Muscle layer of colon (tissue), 2 donors: Measurements from ENCODE around the gene FMO5.

Experiments
- H3K27ac ChIP-seq: one replicate; pipeline ENCODE4 v1.7.0; 2013; ENCODE audit warnings: low read depth, mild to moderate bottlenecking, low read length, moderate library complexity
- H3K27me3 ChIP-seq, 2 donors: one replicate each; pipeline ENCODE4 v1.7.0; 2013; ENCODE audit warnings: low read length in 2 of 2, mild to moderate bottlenecking in 2 of 2; ENCODE audit not compliant: insufficient read depth in 2 of 2, control insufficient read depth in 1 of 2
- H3K36me3 ChIP-seq: one replicate; pipeline ENCODE4 v1.7.0; 2013; ENCODE audit warnings: mild to moderate bottlenecking, low read length; ENCODE audit not compliant: insufficient read depth
- H3K4me1 ChIP-seq: one replicate; pipeline ENCODE4 v1.7.0; 2013; ENCODE audit warnings: mild to moderate bottlenecking, low read length; ENCODE audit not compliant: insufficient read depth
- H3K4me3 ChIP-seq, 2 donors: one replicate each; pipeline ENCODE4 v1.7.0; 2013; ENCODE audit warnings: low read length in 2 of 2, low read depth in 1 of 2, mild to moderate bottlenecking in 1 of 2, moderate library complexity in 1 of 2
- H3K9ac ChIP-seq: one replicate; pipeline ENCODE4 v1.7.0; 2013; ENCODE audit warnings: low read length
- H3K9me3 ChIP-seq: one replicate; pipeline ENCODE4 v1.7.0; 2013; ENCODE audit warnings: mild to moderate bottlenecking, low read length
- donor health status: abdominal sarcoma.
- donor health status: Adenocarcinoma of cecum.

FMO5 gene

DNA sequence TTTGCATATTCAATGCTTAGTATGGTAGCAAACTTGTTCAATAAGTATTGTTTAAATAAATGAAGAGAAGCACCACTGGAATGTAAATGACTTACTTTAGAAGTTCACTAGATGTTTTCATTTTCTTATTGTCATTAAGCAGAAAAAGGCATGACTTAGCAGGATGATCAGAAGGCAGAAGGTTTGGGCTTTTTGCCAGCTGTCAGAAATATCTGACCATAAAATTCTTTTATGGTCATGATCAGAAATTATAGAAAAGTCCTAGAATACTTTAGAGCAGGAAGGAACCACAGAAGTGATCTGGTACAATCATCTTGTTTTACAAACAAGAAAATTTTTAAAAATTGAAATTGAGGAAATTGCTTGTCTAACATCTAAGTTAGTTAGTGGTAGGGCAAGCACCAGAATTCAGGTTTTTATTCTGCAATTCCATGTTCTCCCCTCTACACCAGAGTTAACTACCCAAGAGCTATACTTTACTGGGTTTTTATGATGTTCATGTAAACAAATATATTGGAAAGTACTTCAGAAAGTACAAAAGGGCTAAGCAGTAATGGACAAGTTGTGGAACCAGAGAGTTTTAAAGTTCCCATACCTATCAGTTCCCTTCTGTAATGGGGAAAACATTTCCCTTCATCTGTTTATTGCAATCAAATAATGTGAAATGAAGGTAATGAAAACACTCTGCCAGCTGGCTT is 10.1 kb downstream of the FMO5 start:
- H3K4me1 ChIP-seq: no peaks in the 10 kb centered on the region
- no peak overlapping the region for H3K27ac ChIP-seq
- no peaks in the 10 kb centered on the region for H3K27me3 ChIP-seq
- H3K36me3 ChIP-seq: no peaks in the 10 kb centered on the region
- no peak overlapping the region for H3K4me3 ChIP-seq
- no peak overlapping the region for H3K9ac ChIP-seq
- no peaks in the 10 kb centered on the region for H3K9me3 ChIP-seq

DNA sequence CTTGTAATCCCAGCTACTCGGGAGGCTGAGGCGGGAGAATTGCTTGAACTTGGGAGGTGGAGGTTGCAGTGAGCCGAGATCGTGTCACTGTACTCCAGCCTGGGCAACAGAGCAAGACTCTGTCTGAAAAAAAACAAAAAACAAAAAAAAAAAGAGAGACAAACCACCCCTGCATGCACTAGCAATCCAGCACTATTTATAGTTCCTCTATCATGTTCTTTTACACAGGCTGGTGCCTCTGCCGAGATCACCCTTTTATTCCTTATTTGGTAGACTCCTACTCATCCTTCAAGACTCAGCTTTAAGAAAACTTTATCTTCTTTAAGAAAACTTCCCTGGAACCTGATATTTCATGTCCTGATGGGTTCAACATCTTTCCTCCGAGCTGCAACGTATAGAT is 10.8 kb downstream of the FMO5 start:
- H3K36me3 ChIP-seq: no peaks in the 10 kb centered on the region
- H3K9ac ChIP-seq: no peak overlapping the region
- no peaks in the 10 kb centered on the region for H3K4me1 ChIP-seq
- H3K4me3 ChIP-seq: no peak overlapping the region
- H3K9me3 ChIP-seq: no peaks in the 10 kb centered on the region
- no peak overlapping the region for H3K27ac ChIP-seq
- no peaks in the 10 kb centered on the region for H3K27me3 ChIP-seq

DNA sequence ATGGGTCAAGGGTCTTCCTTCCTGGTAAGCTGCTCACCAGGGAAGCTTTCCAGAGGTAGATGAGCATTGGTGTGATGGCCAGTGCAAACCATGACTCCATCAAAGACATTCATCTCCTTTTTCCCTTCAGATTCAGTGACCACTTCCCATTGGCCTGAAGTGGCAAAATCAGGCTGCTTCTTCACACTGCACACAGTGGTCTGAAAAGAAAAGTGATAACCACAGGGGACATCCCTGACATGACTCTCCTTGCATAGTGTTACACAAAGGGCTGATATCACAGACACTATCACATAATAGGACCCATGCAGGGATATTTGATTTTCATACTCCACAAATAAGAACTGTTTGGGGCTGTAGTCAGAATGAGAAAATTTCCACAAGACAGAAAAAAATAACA is 11.9 kb downstream of the FMO5 start:
- no peaks in the 10 kb centered on the region for H3K27me3 ChIP-seq
- H3K9ac ChIP-seq: no peak overlapping the region
- no peaks in the 10 kb centered on the region for H3K36me3 ChIP-seq
- H3K9me3 ChIP-seq: no peaks in the 10 kb centered on the region
- H3K27ac ChIP-seq: no peak overlapping the region
- H3K4me3 ChIP-seq: no peak overlapping the region
- H3K4me1 ChIP-seq: no peaks in the 10 kb centered on the region

DNA sequence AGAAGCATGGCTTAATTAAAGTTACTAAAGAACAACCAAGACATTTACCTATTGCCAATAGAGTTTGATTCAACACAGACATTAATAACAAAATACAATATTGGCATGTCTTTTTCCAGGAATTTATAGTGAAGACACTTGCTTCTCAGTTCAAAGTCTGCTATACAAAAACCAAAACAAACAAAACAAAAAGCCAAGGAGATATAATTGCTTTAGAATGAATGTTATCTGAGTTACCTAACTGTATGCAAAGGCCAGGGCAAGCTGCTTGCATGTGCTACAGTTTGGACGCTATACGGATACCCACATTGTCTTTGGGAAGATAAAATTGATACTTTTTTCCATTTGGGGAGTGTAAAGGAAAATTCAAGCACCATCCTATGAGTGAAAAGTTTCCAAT is 13.6 kb downstream of the FMO5 start:
- Histone ChIP-seq H3K36me3 (no peaks in the 10 kb centered on the region), H3K27ac (no peak overlapping the region), H3K27me3 (no peaks in the 10 kb centered on the region), H3K9ac (no peak overlapping the region), H3K4me3 (no peak overlapping the region), H3K4me1 (no peaks in the 10 kb centered on the region), H3K9me3 (no peaks in the 10 kb centered on the region)

DNA sequence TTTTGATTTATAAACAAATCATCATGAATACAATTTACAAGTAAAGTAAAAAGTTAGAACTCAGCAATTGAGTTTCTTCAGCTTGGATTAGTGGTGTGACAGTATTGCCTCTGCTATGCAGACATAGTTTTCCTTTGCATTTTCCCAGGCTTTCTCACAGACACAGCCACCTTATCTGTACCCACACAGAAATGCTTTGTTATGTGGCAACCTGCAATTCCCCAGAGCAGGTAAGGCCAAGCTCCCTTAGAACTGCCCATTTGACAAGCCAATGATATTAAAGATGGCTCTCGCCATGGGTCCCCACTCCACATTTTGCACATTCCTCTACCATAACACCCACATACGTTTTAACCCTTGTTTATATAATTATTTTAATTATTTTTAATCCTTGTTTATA is 14.2 kb downstream of the FMO5 start:
- Histone ChIP-seq H3K4me1 (no peaks in the 10 kb centered on the region), H3K4me3 (no peak overlapping the region), H3K9me3 (no peaks in the 10 kb centered on the region), H3K27ac (no peak overlapping the region), H3K9ac (no peak overlapping the region), H3K27me3 (no peaks in the 10 kb centered on the region), H3K36me3 (no peaks in the 10 kb centered on the region)

DNA sequence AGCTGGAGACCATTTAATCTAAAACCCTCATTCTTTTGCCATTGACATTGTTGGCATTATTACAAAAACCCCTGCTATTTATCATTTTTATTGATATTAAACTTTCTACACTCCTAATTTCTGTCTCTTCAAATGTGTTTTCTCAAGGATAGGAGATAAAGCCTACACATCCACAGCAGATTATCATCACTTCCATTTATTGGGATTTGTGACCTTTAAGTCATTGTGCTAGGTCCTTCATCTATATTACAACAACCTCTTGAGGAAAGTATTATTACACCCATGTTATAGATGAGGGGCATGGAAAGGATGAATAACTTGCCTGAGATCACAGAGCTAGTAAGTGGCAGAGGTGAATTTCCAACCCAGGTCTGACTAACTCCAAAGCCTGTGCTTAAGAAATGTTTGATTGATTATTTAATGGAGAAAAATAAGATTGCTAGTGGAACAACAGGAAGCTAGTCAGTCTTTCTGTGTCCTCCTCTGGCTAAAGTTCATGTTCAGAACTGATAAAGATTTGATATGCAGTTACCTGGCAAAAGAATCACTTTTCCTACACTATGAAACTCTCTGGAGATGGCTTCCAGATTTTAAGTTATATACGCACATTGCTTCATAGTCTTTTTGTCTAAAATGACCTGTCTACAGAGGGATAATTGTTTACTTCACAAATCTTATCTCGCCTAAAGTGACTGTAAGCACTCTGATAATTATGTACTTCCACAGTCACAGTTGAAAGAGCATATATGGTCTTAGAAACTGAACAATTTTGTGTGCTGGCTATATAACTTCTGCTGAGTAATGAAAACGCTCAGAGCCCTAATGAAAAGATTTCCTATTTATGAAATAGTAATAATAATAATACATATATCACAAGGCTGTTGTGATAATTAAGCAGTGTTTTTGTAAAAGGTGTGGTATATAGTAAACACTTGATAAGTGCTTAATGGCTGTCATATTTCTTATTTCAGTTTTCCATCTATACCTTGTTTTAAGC is 15.0 kb downstream of the FMO5 start:
- no peaks in the 10 kb centered on the region for H3K9me3 ChIP-seq
- no peak overlapping the region for H3K9ac ChIP-seq
- no peaks in the 10 kb centered on the region for H3K27me3 ChIP-seq
- H3K36me3 ChIP-seq: no peaks in the 10 kb centered on the region
- no peak overlapping the region for H3K27ac ChIP-seq
- H3K4me3 ChIP-seq: no peak overlapping the region
- H3K4me1 ChIP-seq: no peaks in the 10 kb centered on the region

DNA sequence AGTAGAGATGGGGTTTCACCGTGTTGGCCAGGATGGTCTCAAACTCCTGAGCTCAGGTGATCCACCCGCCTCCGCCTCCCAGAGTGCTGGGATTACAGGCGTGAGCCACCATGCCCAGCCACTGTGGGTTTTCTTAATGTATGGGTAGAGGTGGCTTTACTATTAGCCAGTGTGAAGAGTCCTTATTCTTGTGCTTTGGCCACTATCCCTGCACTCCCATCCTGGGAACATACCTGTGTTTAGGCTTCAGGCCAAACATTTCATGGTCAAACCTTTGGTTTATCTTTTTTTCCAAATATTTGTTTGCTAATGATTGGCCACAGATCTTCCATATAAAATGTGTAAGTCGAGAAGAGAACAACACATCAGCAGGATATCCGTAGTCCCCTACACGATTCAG is 16.5 kb downstream of the FMO5 start:
- H3K4me1 ChIP-seq: no peaks in the 10 kb centered on the region
- no peaks in the 10 kb centered on the region for H3K27me3 ChIP-seq
- H3K9me3 ChIP-seq: no peaks in the 10 kb centered on the region
- no peak overlapping the region for H3K27ac ChIP-seq
- H3K36me3 ChIP-seq: no peaks in the 10 kb centered on the region
- no peak overlapping the region for H3K9ac ChIP-seq
- H3K4me3 ChIP-seq: no peak overlapping the region

DNA sequence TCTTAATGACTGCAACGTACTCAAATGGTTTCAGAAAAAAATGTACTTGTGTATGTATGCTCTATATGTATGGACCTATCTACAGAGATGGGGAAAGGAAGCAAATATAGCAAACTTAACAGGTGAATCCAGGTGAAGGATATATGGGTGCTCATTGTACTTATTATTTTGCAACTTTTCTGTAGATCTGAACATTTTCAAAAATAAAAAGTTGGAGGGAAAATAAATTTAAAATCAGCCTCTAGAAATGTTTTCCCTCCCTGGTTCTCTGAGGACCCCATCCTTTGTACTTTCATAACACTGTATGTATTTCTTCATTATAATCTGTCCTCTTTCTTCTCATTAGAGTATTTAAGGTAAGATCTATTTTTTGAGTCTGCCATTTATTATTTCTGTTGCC is 17.9 kb downstream of the FMO5 start:
- Histone ChIP-seq H3K9ac (no peak overlapping the region), H3K27ac (no peak overlapping the region), H3K27me3 (no peaks in the 10 kb centered on the region), H3K36me3 (no peaks in the 10 kb centered on the region), H3K9me3 (no peaks in the 10 kb centered on the region), H3K4me1 (no peaks in the 10 kb centered on the region), H3K4me3 (no peak overlapping the region)

DNA sequence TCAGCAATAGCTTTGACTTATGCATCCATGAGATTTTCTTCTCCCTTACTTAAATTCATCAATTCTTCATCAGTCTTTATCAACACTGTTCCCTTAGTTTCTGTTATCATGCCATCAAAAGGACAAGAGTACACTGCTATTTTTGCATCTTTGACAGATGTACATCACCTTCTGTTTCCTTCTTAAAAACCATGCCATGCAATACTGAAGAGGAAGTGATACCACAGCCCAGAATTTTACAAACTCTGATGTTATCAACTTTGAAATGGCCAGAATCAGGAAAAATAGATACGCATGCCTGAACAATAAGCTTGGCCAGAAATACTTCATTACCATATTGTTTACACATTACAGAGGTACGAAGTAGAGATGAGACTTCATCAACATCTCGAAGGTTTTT is 21.1 kb downstream of the FMO5 start:
- no peak overlapping the region for H3K4me3 ChIP-seq
- H3K27ac ChIP-seq: no peak overlapping the region
- no peaks in the 10 kb centered on the region for H3K36me3 ChIP-seq
- no peaks in the 10 kb centered on the region for H3K9me3 ChIP-seq
- no peak overlapping the region for H3K9ac ChIP-seq
- H3K4me1 ChIP-seq: no peaks in the 10 kb centered on the region
- H3K27me3 ChIP-seq: no peaks in the 10 kb centered on the region

DNA sequence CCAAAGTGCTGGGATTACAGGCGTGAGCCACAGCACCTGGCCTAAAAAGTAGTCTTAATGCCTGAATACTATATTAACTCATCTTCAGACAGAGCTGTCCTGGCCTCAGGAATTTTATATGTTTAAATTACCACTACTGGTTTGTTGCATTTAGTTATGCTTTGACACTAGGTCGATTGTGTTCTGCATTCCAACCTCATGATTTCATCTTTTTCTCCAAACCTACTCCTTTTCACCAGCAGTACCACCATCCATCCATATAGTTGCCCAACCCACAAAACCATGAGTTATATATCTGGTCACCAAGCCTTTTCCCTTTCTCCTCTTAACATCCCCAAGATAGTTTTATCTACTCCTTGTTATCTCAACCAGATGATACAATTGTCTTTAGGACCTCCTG is 22.6 kb downstream of the FMO5 start:
- no peaks in the 10 kb centered on the region for H3K27me3 ChIP-seq
- H3K4me3 ChIP-seq: no peak overlapping the region
- no peak overlapping the region for H3K9ac ChIP-seq
- no peaks in the 10 kb centered on the region for H3K4me1 ChIP-seq
- no peaks in the 10 kb centered on the region for H3K36me3 ChIP-seq
- H3K9me3 ChIP-seq: no peaks in the 10 kb centered on the region
- H3K27ac ChIP-seq: no peak overlapping the region

DNA sequence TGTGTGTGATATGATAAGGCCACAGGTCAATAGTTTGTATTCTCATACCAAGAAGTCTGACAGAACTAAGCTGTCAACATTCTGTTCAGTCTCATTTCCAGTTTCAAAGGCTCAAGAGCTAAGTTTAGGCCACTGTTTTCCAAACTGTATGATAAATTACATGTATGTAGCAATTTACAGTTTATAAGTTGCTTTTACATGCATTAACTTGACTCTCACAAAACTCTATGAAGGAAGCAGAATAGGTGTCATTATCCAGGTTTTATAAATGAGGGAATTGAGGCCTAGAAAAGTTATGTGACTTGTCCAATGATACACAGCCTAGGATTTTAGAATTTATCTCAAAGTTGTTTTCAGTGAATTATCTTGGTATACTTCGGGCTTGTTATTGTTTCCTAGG is 23.4 kb downstream of the FMO5 start:
- no peaks in the 10 kb centered on the region for H3K9me3 ChIP-seq
- no peaks in the 10 kb centered on the region for H3K36me3 ChIP-seq

More for the DNA sequence above, 23.4 kb downstream of the FMO5 start:
- no peaks in the 10 kb centered on the region for H3K27me3 ChIP-seq
- no peak overlapping the region for H3K9ac ChIP-seq
- H3K27ac ChIP-seq: no peak overlapping the region
- H3K4me3 ChIP-seq: no peak overlapping the region
- no peaks in the 10 kb centered on the region for H3K4me1 ChIP-seq
